IPS-20b (cell line): Measurements from ENCODE around the gene HK2.
"Not testable (repeated sequence)": the region's sequence is repeated elsewhere in the genome, so short reads cannot be mapped to it uniquely, and the experiment has no call there.

Experiments
- H3K27ac ChIP-seq: one replicate; pipeline ENCODE4 v1.5.1; 2013; ENCODE audit warnings: low read length
- H3K27me3 ChIP-seq: 2 replicates; pipeline ENCODE4 v1.6.1; 2013; ENCODE audit warnings: mild to moderate bottlenecking, low read length, inconsistent platforms; ENCODE audit not compliant: insufficient read depth
- H3K36me3 ChIP-seq: 2 replicates; pipeline ENCODE4 v1.6.1; 2013; ENCODE audit warnings: low read depth, mild to moderate bottlenecking, inconsistent platforms, low read length, moderate library complexity; ENCODE audit not compliant: insufficient read depth
- H3K4me1 ChIP-seq: 2 replicates; pipeline ENCODE4 v1.6.1; 2013; ENCODE audit warnings: mild to moderate bottlenecking, control low read depth, inconsistent platforms, low read length, moderate library complexity; ENCODE audit not compliant: insufficient read depth
- H3K4me3 ChIP-seq: 2 replicates; pipeline ENCODE4 v1.5.1; 2013; ENCODE audit warnings: mild to moderate bottlenecking, low read length, inconsistent platforms
- H3K9ac ChIP-seq: 2 replicates; pipeline ENCODE4 v1.6.1; 2013; ENCODE audit warnings: low read depth, mild to moderate bottlenecking, inconsistent platforms, low read length, moderate library complexity
- H3K9me3 ChIP-seq: 2 replicates; pipeline ENCODE4 v1.6.1; 2013; ENCODE audit warnings: mild to moderate bottlenecking, low read depth, low read length, inconsistent platforms; ENCODE audit not compliant: insufficient read depth

The HK2 gene

GRCh38 chr2:74819702-74820101 lies 14.2 kb upstream of the HK2 start:
- no peaks in the 10 kb centered on the region for H3K27me3 ChIP-seq
- H3K36me3 ChIP-seq, result no peaks in the 10 kb centered on the region
- no peak overlapping the region for H3K9ac ChIP-seq
- H3K4me3 ChIP-seq, result no peak overlapping the region
- no peak overlapping the region for H3K27ac ChIP-seq
- peaks cover 7% of the 10 kb centered on the region; the same call in 1 of the 2 replicates for H3K4me1 ChIP-seq
- no peaks in the 10 kb centered on the region for H3K9me3 ChIP-seq

GRCh38 chr2:74821177-74822126 lies 12.5 kb upstream of the HK2 start:
- Histone ChIP-seq H3K4me1 (peaks cover 7% of the 10 kb centered on the region; the same call in 1 of the 2 replicates), H3K36me3 (no peaks in the 10 kb centered on the region), H3K27me3 (no peaks in the 10 kb centered on the region), H3K9ac (no peak overlapping the region), H3K9me3 (no peaks in the 10 kb centered on the region), H3K27ac (no peak overlapping the region), H3K4me3 (no peak overlapping the region)

- Histone ChIP-seq H3K9me3 (no peaks in the 10 kb centered on the region), H3K4me3 (no peak overlapping the region), H3K9ac (no peak overlapping the region; the same call in 1 of the 2 replicates), H3K4me1 (peaks cover 7% of the 10 kb centered on the region; the same call in 1 of the 2 replicates), H3K36me3 (no peaks in the 10 kb centered on the region), H3K27me3 (no peaks in the 10 kb centered on the region), H3K27ac (no peak overlapping the region)
Measured at GRCh38 chr2:74822771-74823566, 11.0 kb upstream of the HK2 start.

GRCh38 chr2:74824679-74825078 lies 9.2 kb upstream of the HK2 start:
- no peaks in the 10 kb centered on the region for H3K9me3 ChIP-seq
- H3K9ac ChIP-seq, result no peak overlapping the region
- H3K36me3 ChIP-seq, result no peaks in the 10 kb centered on the region
- peaks cover 7% of the 10 kb centered on the region; the same call in 1 of the 2 replicates for H3K4me1 ChIP-seq
- H3K27me3 ChIP-seq, result no peaks in the 10 kb centered on the region
- H3K4me3 ChIP-seq, result no peak overlapping the region
- H3K27ac ChIP-seq, result no peak overlapping the region

GRCh38 chr2:74828543-74828942 lies 5.4 kb upstream of the HK2 start:
- Histone ChIP-seq H3K4me1 (no peaks in the 10 kb centered on the region), H3K27ac (no peak overlapping the region), H3K4me3 (no peak overlapping the region), H3K9me3 (no peaks in the 10 kb centered on the region), H3K27me3 (0 out of 2 replicates have a peak, but pooled peaks cover 8% of the 10 kb centered on the region), H3K9ac (no peak overlapping the region), H3K36me3 (no peaks in the 10 kb centered on the region)

- H3K27me3 ChIP-seq, result 0 out of 2 replicates have a peak, but pooled peaks cover 8% of the 10 kb centered on the region
- H3K4me3 ChIP-seq, result no peak overlapping the region
- no peaks in the 10 kb centered on the region; the same call in 1 of the 2 replicates for H3K4me1 ChIP-seq
- no peak overlapping the region for H3K9ac ChIP-seq
- no peaks in the 10 kb centered on the region for H3K36me3 ChIP-seq
- no peaks in the 10 kb centered on the region for H3K9me3 ChIP-seq
- no peak overlapping the region for H3K27ac ChIP-seq
Measured at GRCh38 chr2:74831693-74832530, 2.0 kb upstream of the HK2 start.

- Histone ChIP-seq H3K9ac (peak overlapping the region; percentile 91), H3K4me1 (peaks cover 10% of the 10 kb centered on the region), H3K4me3 (peak overlapping the region; percentile 83), H3K27ac (peak overlapping the region; percentile 59)
- H3K27me3 ChIP-seq, H3K36me3 ChIP-seq, H3K9me3 ChIP-seq: not testable (repeated sequence)
Measured at GRCh38 chr2:74834234-74834791, 386 bp downstream of the HK2 start.

- peak overlapping the region; percentile 83 for H3K4me3 ChIP-seq
Measured at GRCh38 chr2:74834792-74835755, 1.1 kb downstream of the HK2 start.

GRCh38 chr2:74835831-74836674 lies 2.1 kb downstream of the HK2 start:
- peak overlapping the region; percentile 91; the same call in 1 of the 2 replicates for H3K9ac ChIP-seq
- H3K4me3 ChIP-seq, result peak overlapping the region; percentile 83
- peaks cover 10% of the 10 kb centered on the region for H3K4me1 ChIP-seq

More at GRCh38 chr2:74834792-74835755, 1.1 kb downstream of the HK2 start:
- Histone ChIP-seq H3K27ac (peak overlapping the region; percentile 59), H3K4me1 (peaks cover 10% of the 10 kb centered on the region), H3K36me3 (no peaks in the 10 kb centered on the region; the same call in 1 of the 2 replicates), H3K9me3 (no peaks in the 10 kb centered on the region), H3K9ac (peak overlapping the region; percentile 91), H3K27me3 (0 out of 2 replicates have a peak, but pooled peaks cover 8% of the 10 kb centered on the region)

More at GRCh38 chr2:74835831-74836674, 2.1 kb downstream of the HK2 start:
- H3K27me3 ChIP-seq, result 0 out of 2 replicates have a peak, but pooled peaks cover 8% of the 10 kb centered on the region
- no peaks in the 10 kb centered on the region for H3K9me3 ChIP-seq
- no peaks in the 10 kb centered on the region; the same call in 1 of the 2 replicates for H3K36me3 ChIP-seq
- no peak overlapping the region for H3K27ac ChIP-seq
